DMS114 treated with DMSO at 0.1 percent for 48 hours (cell line): ENCODE data around the gene KCND3.
A peak's percentile ranks its signal among the peaks of the same experiment; 100 is the strongest.
"Not testable (repeated sequence)": the region's sequence is repeated elsewhere in the genome, so short reads cannot be mapped to it uniquely, and the experiment has no call there.

Experiments
- DNase-seq: peaks from one replicate; lab custom pipeline; 2025; ENCODE audit not compliant: unreplicated experiment; lab: John Stamatoyannopoulos, UW

The KCND3 gene

GRCh38 chr1:111746614-111746999 lies 242.9 kb downstream of the KCND3 start:
- DNase-seq: no peak

DNA sequence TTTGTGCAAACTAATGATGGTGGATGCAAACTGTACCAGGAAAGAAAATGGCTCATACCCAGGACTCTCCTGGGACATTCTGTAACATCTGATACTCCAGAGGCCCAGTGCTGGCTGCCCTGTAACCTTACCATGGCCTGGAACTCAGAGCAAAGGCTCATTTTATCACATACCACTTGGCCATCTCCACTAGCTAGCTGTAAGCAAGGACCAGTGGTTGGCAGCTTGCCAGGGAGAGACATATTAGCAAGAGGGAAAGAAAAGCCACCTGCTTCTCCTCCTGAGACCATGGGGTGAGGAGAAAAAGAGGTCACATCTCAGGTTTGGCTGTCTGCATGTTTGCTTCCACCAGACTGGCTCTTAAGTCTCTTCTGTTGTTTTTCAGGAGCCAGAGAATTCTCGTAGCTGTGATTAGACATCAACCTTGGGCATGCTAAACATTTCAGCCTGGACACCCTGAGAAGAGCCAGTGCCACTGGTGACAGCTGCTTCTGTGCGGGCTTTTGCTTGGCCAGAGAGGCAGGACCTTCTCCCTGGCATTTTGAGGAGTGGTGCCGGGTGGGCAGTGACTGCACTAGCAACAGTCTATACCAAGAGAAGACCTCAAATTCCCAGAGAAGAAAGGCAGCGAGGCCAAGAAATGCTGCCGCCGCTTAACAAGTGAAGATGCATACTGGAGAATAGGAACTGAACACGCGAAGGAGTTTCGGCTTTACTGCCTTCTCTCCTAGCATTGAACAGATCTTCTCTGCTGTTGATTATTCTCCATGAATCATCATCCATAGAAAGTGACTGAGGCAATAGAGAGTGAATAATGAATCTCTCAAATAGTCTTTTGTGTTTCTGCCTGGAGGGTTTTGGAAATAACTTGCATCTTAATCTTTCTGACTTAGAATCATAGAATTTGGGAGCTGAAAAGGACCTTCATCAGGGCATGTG lies 243.5 kb downstream of the KCND3 start:
- no peak for DNase-seq

GRCh38 chr1:111743679-111744101 lies 245.8 kb downstream of the KCND3 start:
- no peak for DNase-seq

GRCh38 chr1:111742938-111743549 lies 246.4 kb downstream of the KCND3 start:
- DNase-seq: no peak

DNA sequence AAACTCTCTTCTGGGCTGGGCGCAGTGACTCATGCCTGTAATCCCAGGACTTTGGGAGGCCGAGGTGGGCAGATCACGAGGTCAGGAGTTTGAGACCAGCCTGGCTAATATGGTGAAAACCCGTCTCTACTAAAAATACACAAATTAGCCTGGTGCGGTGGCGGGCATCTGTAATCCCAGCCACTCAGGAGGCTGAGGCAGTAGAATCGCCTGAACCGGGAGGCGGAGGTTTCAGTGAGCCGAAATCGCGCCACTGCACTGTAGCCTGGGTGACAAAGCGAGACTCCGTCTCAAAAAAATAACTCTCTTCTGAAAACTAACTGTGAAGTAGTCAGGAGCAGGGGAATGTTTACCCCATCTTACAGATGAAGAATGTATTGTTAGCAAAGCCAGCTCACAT lies 247.2 kb downstream of the KCND3 start:
- DNase-seq: not testable (repeated sequence)

DNA sequence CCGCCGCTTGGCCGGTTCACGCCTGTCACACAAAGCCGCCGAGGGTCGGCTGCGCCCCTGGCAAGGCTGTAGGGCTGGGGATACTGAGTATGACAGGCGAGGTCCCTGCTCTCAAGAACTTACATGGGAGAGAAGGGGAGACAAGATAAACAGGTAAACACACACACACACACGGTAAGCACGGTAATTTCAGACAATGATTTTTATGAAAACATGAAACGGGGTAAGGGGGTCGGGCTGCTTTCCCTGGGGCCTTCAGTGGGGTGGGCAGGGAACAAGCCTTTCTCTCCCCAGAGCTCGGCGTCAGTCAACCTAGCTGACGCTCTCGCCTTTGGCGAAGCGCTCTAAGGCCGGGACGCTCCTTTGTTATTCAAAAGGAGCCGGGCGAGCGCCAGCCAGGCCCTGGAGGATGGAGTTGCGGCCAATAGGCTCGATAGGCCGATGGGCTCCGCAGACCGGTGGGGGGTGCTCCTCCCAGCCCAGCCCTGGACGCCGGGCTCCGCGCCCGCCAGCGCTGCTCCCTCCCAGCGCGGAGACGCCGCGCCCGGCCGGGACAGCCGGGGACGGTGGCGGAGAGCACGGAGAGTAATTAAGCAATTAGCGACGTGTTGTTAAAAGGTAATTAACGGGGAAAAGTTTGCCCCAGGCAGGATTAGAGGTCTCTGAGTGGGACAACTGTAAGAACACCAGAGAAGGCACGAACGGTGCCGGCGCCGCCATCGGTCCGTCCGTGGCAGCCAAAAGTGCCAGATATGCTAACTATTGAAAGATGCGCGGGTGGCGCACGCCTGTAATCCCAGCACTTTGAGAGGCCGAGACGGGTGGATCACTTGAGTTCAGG lies 249.3 kb downstream of the KCND3 start:
- DNase-seq: peak; percentile 54

GRCh38 chr1:111739194-111739924 lies 250.1 kb downstream of the KCND3 start, which contains the start of gene INKA2:
TSS of gene INKA2 (minus strand) at chr1:111739395. CDS start at chr1:111739242, 153 bp downstream.
- DNase-seq: peak; percentile 68

GRCh38 chr1:111738436-111739193 lies 250.9 kb downstream of the KCND3 start:
- no peak for DNase-seq

DNA sequence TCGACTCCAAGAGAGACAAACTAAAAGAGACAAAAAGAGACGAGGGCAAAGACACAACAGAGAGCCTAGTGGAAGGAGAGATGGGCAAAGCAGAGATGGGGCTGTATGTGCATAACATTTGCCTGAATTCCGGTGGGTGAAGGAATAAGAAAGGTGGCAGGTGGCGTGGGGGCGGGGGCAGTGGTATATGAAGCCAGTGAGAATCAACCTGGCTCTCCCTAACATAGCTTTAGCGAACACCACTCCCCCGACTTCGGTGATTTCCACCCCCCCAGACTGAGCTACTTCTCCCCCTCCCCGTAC lies 251.4 kb downstream of the KCND3 start:
- no peak for DNase-seq

- DNase-seq: no peak
Measured at GRCh38 chr1:111737216-111738132, 252.0 kb downstream of the KCND3 start.

GRCh38 chr1:111736548-111737215 lies 252.8 kb downstream of the KCND3 start:
- no peak for DNase-seq

- DNase-seq: no peak
Measured at GRCh38 chr1:111735858-111736544, 253.5 kb downstream of the KCND3 start.

- DNase-seq: no peak
Measured at GRCh38 chr1:111735321-111735720, 254.1 kb downstream of the KCND3 start.

DNA sequence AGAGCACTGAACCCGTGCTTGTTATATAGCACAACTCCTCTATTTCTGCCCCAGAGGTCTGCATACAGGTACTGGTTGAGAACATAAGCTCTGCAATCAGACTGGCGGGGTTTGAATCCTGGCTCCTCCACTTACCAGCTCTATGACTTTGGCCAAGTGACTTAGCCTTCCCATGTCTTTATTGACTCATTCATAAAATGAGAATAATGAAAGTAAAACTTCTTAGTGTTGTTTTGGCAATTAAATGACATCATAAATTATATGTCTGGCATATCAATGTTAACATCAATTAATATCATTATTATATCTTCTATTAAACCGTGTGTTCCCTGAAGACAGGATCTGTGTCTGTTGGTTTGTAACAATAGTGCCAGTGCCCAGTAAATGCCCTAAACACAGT lies 254.6 kb downstream of the KCND3 start:
- no peak for DNase-seq

GRCh38 chr1:111734426-111734825 lies 255.0 kb downstream of the KCND3 start:
- no peak for DNase-seq

DNA sequence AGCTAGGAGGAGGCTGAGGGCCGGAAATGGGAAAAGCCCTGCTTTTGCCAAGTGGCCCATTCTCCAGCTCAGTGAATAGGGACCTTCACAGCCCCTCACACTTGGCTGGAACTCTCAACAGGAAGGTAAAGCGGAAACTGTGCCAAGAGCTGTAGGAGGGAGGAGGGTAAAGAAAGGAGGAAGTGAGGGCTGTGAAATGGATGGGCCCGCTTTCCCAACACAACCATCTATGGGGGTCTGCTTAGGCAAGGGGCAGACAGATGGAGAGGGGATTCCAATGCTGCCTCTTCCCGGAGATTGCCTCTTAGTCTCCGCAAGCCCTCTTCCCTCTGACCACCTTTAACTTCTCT lies 255.5 kb downstream of the KCND3 start:
- no peak for DNase-seq

DNA sequence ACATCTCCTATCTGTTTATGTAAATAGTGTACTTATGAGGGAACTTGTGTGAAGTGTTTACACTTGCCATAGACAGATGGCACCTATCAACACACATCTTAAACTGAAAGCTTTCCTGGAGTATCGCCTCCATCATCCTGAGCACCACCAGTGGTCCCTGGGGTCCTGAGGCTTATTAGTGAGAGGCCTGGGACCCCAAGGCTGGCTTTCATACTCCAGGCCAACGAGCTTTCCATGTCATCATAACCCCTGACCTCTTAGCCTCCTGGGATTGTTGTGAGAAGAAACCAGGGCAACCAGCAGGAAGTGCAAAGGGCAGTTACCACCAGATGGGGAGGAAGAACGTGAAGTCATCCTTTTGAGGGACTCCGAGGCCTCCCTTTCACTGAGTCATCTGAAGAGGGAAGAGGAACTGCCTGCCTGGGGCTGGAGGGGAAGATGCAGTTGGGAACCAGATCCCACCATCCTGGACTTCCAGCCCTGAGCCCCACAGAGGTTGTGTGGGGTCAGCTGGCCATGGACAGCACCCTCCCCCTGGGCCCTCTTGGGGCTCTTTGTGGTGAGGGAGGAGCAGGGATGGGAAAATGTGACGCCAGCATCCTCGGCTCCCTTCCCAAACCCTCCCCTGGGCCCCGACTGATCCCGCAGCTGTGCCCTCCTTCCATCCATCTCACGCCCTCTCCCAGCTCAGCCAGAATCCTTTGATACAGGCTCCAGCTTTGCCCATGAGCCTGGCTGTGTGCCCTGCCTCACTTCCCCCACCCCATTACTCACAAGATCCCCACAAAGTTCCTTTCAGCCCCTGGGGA lies 256.1 kb downstream of the KCND3 start:
- no peak for DNase-seq
